ENCODE results near the gene TBC1D4. TPM values are rescaled to one million over a fixed set of nuclear protein-coding genes. Genes with fewer than 3 reads are reported as not detected.

TBC1D4 gene
- total RNA-seq, 1 experiment from 2014 or later = 15.4 TPM

DNA sequence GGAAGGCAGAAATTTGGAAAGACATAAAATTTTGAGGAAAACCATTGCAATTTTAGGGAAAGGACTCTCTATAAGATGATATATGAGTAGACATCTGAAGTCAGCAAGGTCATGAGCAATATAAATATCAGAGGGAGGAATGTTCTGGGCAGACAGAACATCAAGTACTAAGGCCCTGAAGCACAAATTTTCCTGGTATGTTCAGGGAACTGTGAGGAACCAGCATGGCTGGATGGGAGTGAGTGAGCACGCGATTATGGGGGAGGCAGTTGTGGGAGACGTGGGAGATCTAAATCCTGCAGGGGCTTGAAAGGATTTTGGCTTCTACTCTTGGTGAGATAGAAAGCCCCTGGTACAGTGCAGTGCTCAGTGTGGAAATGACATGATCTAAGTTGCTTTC is 112.0 kb downstream of the TBC1D4 start:
- CTCF ChIA-PET = no interaction called here
- H3K4me1 Mint-ChIP-seq (ENCODE audit: low read depth, unreplicated experiment) = no peaks in the 10 kb centered on the region
- no peaks in the 10 kb centered on the region for H3K27me3 Mint-ChIP-seq (ENCODE audit: unreplicated experiment)

DNA sequence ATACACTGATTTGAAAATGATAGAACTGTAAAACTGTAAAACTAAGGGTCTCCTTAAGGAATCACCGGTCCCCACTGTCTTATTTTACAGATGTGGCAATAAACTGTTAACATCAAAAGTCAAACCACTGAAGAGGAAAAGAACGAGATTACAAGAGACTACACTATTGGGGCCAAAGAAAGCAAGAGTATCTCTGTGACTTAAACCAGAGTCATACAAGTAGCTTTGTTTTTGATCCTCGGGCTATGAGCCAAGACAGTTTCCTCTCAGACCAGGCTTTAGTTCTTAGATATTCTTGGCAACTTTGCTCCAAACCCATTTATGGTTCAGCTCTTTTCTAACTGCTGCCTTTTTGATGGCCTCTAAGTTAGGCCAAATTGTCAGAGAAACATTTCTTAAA is 113.8 kb downstream of the TBC1D4 start:
- TF ChIP-seq, protein P1, sequence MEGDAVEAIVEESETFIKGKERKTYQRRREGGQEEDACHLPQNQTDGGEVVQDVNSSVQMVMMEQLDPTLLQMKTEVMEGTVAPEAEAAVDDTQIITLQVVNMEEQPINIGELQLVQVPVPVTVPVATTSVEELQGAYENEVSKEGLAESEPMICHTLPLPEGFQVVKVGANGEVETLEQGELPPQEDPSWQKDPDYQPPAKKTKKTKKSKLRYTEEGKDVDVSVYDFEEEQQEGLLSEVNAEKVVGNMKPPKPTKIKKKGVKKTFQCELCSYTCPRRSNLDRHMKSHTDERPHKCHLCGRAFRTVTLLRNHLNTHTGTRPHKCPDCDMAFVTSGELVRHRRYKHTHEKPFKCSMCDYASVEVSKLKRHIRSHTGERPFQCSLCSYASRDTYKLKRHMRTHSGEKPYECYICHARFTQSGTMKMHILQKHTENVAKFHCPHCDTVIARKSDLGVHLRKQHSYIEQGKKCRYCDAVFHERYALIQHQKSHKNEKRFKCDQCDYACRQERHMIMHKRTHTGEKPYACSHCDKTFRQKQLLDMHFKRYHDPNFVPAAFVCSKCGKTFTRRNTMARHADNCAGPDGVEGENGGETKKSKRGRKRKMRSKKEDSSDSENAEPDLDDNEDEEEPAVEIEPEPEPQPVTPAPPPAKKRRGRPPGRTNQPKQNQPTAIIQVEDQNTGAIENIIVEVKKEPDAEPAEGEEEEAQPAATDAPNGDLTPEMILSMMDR (IDR thresholded peaks at IDR 0.05; ENCODE audit: unreplicated experiment) = no peak

More for the DNA sequence above, 112.0 kb downstream of the TBC1D4 start:
- H3K4me3 Mint-ChIP-seq (ENCODE audit: low read depth, unreplicated experiment) = no peak overlapping the region
- TF ChIP-seq, protein P1 (IDR thresholded peaks at IDR 0.05; ENCODE audit: unreplicated experiment) = no peak
- intact Hi-C loops (cut with micrococcal nuclease; ENCODE audit: unreplicated experiment) = no loop called here
- no peaks in the 10 kb centered on the region for H3K9me3 Mint-ChIP-seq (ENCODE audit: low read depth, unreplicated experiment)
- no peak overlapping the region for H3K27ac Mint-ChIP-seq (ENCODE audit: unreplicated experiment)
- BruUV-seq (replicated peaks) = no TSS peak
- DNase-seq = no peak
- no peaks in the 10 kb centered on the region for H3K36me3 Mint-ChIP-seq (ENCODE audit: insufficient read depth, unreplicated experiment)

DNA sequence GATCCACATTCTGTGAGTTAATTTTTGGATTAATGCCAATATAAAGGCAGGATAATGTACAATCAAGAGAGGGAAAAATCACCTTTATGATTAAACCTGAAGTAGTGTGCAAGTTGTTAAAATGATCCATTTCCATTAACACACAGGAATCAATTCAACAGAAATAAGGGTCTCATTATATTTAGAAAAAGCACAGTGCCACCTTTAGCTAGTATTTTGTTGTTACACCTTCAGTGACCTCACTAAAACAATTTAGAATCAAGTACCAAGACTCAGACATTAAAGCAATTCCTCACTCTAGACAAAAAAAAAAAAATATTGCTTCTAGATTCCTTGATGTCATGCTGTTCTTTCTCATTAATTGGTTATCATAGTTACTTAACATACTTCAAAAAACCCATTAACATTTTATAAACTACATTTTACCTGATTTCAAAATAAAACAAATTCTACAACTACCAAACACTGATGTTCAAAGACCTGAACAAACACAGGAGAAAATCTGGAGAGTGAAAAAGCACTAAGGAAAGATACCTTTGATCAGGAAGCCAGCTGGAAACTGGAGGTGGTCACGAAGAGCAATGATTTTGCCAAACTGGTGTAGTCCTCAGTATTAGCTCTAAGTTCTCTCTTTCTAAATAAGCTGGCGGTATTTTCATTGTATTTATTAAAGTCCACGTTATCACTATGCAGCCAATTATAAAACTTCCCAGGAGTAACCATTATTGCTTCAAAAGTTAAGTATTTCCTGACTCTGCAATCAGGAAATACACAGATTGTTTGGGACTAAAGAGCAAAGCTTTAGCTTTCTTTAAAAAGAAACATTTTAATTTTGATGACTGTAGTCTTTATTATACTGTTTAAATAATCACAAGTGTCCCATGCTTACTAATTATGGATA is 115.3 kb downstream of the TBC1D4 start:
- no peaks in the 10 kb centered on the region for H3K4me1 Mint-ChIP-seq (ENCODE audit: low read depth, unreplicated experiment)
- BruUV-seq (replicated peaks) = no TSS peak
- H3K27me3 Mint-ChIP-seq (ENCODE audit: unreplicated experiment) = no peaks in the 10 kb centered on the region
- H3K27ac Mint-ChIP-seq (ENCODE audit: unreplicated experiment) = no peak overlapping the region
- intact Hi-C loops (cut with micrococcal nuclease; ENCODE audit: unreplicated experiment) = no loop called here
- no peak overlapping the region for H3K4me3 Mint-ChIP-seq (ENCODE audit: low read depth, unreplicated experiment)
- CTCF ChIA-PET = no interaction called here
- no peaks in the 10 kb centered on the region for H3K9me3 Mint-ChIP-seq (ENCODE audit: low read depth, unreplicated experiment)
- TF ChIP-seq, protein P1 (IDR thresholded peaks at IDR 0.05; ENCODE audit: unreplicated experiment) = no peak
- no peaks in the 10 kb centered on the region for H3K36me3 Mint-ChIP-seq (ENCODE audit: insufficient read depth, unreplicated experiment)
- DNase-seq = no peak

More for the DNA sequence above, 113.8 kb downstream of the TBC1D4 start:
- BruUV-seq (replicated peaks) = no TSS peak
- H3K9me3 Mint-ChIP-seq (ENCODE audit: low read depth, unreplicated experiment) = no peaks in the 10 kb centered on the region
- CTCF ChIA-PET = interaction anchor here (0.6 kb wide), 1 partner anchor 159 kb away, joined by 5 read pairs; no protein-coding TSS in a partner anchor
- H3K36me3 Mint-ChIP-seq (ENCODE audit: insufficient read depth, unreplicated experiment) = no peaks in the 10 kb centered on the region
- H3K4me3 Mint-ChIP-seq (ENCODE audit: low read depth, unreplicated experiment) = no peak overlapping the region
- no peaks in the 10 kb centered on the region for H3K4me1 Mint-ChIP-seq (ENCODE audit: low read depth, unreplicated experiment)
- no peaks in the 10 kb centered on the region for H3K27me3 Mint-ChIP-seq (ENCODE audit: unreplicated experiment)
- intact Hi-C loops (cut with micrococcal nuclease; ENCODE audit: unreplicated experiment) = no loop called here
- no peak for DNase-seq
- H3K27ac Mint-ChIP-seq (ENCODE audit: unreplicated experiment) = no peak overlapping the region

DNA sequence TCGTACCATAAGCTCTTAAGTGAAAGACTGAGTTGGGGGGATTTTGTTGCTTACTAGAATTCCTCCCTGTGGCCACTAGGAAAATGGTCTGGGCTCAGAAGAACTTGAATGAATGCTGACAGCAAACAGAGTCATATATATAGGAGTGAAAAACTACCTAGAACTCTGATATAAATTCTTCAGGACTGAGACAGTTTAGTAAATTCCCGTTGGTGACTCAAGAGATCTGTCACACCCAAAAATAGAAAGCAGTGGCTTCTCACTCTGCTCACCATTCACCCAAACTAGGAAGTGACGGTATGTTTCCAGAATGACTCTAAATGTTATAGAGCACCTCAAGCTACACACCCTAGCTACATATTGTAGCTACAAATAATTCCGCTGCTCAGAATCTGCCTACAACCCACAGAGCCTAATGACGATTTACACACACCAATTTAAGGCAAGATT is 116.2 kb downstream of the TBC1D4 start:
- Mint-ChIP-seq H3K4me3 (ENCODE audit: low read depth, unreplicated experiment) (no peak overlapping the region), H3K4me1 (ENCODE audit: low read depth, unreplicated experiment) (no peaks in the 10 kb centered on the region), H3K27ac (ENCODE audit: unreplicated experiment) (no peak overlapping the region), H3K36me3 (ENCODE audit: insufficient read depth, unreplicated experiment) (no peaks in the 10 kb centered on the region), H3K27me3 (ENCODE audit: unreplicated experiment) (no peaks in the 10 kb centered on the region), H3K9me3 (ENCODE audit: low read depth, unreplicated experiment) (no peaks in the 10 kb centered on the region)
- TF ChIP-seq, protein P1 (IDR thresholded peaks at IDR 0.05; ENCODE audit: unreplicated experiment) = no peak
- no peak for DNase-seq
- CTCF ChIA-PET = no interaction called here
- intact Hi-C loops (cut with micrococcal nuclease; ENCODE audit: unreplicated experiment) = no loop called here
- no TSS peak for BruUV-seq (replicated peaks)
